Stimulated activated CD4-positive, alpha-beta T cell treated with anti-CD3 and anti-CD28 coated beads, Interleukin-1b, Interleukin-23, amount 100 ng/mL, for 4 hours (primary cell): ENCODE measurements around the gene MARCHF5.
"Not testable (repeated sequence)": the region's sequence is repeated elsewhere in the genome, so short reads cannot be mapped to it uniquely, and the experiment has no call there.

Experiments used
- DNase-seq, 2 donors: peaks; one replicate each; pipeline ENCODE4 v3.0.0-alpha.2; 2020; ENCODE audit warnings: low read depth in 2 of 2

Gene MARCHF5

DNA sequence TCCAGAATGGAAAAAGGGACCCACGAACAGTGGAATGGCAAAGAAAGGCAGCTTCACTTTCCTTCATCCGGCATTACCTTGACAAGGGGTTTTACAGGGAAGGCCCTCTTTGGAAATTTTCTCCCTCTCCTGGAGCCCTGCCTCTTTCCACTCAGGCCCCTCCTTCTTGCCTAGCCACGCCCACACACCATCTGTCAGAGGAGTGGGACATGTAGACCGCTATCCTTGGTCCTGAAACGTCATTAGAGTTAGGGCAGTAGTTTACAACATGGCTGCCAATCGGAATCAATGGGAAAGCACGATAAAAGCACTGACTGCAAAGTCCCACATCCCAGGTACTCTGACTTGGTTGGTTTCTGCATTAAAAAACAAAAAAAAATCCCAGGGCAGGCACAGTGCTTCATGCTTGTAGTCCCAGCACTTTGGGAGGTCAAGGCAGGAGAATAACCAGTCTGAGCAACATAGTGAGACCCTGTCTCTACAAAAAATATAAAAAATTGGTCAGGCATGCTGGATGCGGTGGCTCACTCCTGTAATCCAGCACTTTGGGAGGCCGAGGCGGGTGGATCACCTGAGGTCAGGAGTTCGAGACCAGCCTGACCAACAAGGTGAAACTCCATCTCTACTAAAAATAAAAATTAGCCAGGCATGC lies 96.4 kb downstream of the MARCHF5 start:
- DNase-seq: no peak

DNA sequence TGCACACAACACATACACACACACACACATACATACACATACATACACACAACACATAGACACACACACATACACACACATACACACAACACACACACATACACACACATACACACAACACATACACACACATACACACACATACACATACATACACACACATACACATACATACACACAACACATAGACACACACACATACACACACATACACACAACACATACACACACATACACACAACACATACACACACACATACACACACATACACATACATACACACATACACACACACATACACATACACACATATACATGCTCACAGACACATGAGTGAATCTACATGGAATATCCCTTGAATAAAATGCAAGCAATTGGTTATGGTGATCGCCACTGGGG lies 102.2 kb downstream of the MARCHF5 start:
- DNase-seq: not testable (repeated sequence)

DNA sequence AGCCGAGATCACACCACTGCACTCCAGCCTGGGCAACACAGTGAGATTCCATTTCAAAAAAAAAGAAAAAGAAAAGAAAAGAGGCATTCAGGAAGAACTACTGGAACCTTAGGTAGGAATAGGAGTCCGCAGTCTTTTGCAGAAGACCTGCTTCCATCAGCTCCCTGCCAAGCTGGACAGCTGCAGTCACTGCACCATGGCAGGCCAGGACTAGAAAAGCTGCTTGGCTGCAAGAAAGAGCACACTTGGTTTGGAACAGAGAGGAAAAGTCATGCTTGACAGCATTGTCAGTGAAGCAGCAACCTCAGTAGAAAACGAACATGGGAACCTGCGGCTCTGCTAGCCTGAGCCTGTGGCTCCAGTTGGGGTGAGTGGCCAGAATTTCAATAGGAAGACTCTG lies 104.3 kb downstream of the MARCHF5 start:
- DNase-seq: no peak

DNA sequence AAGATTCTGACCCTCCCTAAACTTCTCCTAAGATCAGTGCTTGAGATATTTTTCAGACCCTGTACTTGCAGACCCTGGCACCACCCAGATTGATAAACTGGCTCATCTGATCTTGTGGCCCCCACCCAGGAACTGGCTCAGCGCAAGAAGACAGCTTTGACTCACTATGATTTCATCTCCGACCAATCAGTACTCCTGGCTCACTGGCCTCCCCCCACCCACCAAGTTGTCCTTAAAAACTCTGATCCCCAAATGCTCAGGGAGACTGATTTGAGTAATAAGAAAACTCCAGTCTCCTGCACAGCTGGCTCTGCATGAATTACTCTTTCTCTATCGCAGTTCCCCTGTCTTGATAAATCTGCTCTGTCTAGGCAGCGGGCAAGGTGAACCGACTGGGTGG lies 111.3 kb downstream of the MARCHF5 start:
- not testable (repeated sequence) for DNase-seq
